Measurements from ENCODE around the gene MRPS11.

- TF ChIP-seq CTCF (IDR thresholded peaks at IDR 0.05; ENCODE audit: low read length): no peak
- TF ChIP-seq EZH2 (optimal IDR thresholded peaks at IDR 0.05; ENCODE audit: low read depth, low read length): no peak
Observed at GRCh38 chr15:88487178-88487795, 19.8 kb downstream of the MRPS11 start.
